ENCODE results near the gene TRIM31.

Gene TRIM31, protein sequence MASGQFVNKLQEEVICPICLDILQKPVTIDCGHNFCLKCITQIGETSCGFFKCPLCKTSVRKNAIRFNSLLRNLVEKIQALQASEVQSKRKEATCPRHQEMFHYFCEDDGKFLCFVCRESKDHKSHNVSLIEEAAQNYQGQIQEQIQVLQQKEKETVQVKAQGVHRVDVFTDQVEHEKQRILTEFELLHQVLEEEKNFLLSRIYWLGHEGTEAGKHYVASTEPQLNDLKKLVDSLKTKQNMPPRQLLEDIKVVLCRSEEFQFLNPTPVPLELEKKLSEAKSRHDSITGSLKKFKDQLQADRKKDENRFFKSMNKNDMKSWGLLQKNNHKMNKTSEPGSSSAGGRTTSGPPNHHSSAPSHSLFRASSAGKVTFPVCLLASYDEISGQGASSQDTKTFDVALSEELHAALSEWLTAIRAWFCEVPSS
- 0 to 0.61 (median 0.20) reads per million in 4 donors for total RNA-seq

DNA sequence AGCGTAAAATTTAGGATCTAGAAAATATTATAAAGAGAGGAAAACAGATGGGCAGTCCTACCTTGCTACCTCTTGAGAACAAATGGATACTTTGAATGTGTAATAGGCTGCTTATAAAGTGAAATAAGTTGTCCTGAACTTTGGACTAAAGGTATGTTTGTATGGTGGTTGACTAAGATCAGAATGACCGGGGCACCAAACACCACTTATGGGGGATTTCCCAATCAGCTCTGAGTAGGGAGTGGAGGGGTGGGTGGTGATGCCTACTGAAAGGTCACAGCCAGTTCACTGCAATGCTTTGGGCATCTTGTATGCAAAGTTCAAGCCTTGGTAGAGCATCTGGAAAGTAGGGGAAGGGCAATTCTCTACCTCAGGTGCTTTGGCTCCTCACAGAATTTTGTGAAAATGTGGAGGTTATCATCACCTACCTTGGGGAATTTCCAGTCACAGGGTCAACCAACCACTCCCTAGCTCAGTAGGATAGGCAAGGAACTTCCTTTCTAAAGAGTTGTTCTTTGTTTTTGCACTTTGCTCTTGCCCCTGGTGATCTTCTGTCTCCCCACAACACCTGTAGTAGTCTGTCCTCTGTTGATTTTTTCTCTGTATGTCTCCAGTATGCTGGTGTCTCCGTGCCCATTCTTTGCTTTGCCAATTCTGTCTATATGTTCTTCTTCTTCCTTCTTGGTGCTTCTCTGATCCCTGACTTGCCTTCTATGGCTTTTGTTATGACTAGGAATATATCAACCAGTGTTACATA, at the start of gene TRIM31:
TRIM31 (minus strand) TSS at position 88 of the 757 bp plus-strand sequence. CDS start 285 bp downstream, outside the sequence.
- DNase-seq, result no peak

- no peak for DNase-seq
Observed at GRCh38 chr6:30162265-30163089, 49.6 kb upstream of the TRIM31 start.

GRCh38 chr6:30160785-30161531, 48.1 kb upstream of the TRIM31 start, which contains the start of gene TRIM10:
TSS of gene TRIM10 (minus strand) at chr6:30161211. CDS start at chr6:30160858, 353 bp downstream.
- no peak for DNase-seq

DNA sequence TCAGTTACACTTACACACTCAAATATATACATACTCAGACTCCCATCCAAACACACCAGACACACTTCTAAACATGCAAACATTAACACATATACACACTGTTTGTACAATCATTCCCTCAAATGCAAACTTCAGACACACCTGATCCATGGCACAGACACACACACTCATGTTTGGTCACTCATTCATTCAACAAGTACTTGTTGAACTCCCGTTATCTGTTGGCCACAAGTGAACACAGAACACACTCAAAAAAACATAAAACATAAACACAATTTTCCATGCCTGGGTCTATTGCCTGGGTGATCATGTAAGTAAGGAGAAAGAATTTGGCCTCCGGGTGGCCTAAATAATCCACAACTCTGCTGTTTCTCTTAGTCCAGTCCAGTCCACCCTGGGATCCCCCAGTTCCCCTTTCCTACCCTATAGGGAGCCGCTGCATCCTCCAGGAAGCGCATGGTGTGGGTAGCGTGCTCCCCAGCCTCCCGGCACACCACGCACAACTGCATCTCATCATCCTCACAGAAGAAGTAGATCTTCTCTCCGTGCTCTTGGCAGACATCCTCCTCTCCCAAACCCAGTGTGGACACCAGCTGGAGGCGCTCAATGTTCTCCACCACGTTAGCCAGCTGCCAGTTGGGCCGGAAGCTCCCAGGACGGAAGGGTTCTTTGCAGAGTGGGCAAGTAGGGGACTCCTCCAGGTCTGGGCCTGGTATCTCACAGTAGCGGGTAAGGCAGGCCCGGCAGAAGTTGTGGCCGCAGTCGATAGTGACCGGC, 47.3 kb upstream of the TRIM31 start:
- no peak for DNase-seq

DNA sequence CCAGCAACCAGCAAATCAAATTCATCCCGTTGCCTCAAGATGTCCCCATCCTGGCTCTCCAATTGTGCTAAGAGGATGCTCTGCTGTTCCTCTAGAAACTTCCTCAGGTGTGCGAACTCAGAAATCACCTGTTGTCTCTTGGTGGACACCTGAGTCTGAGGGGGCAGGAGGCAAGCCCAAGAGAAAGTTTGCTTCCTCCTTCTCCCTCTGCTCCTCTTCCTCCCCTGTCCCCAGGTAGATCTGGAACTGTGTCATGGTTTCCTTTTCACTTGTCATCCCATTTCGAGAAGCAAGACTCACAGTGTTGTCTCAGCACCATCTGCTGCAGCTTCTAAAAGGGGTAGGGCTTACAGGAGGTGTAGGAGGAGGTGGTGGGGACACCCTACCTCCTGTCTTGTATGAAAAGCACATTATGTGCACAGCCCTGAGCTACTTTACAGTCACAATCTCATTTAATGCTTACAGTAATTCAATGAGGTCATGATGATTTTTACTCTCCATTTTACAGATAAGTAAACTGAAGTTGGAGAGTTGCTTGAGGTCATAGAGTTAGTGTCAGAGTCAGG, 45.7 kb upstream of the TRIM31 start:
- DNase-seq, result no peak

GRCh38 chr6:30157999-30158398, 45.1 kb upstream of the TRIM31 start:
- DNase-seq, result no peak

- no peak for DNase-seq
Observed at GRCh38 chr6:30157581-30157980, 44.7 kb upstream of the TRIM31 start.

DNA sequence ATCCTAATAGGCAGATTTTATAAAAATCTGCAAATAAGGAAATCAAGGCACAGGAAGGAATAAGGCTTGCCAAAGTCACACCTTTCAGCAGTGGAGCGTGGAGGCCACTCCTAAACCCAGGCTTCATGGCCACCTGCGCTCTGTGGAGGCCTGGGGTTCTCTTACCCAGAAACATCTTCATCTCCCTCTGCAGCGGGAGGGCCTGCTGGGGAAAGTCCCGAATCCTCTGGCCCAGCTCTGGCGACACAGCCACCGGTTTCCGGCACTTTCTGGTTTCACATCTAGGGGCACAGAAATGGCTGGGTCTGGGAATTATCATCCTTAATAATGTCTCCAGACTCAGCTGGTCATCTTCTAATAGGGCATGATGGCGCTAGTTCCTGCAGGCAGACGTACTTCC, 43.9 kb upstream of the TRIM31 start:
- DNase-seq, result no peak

- DNase-seq, result no peak
Observed at GRCh38 chr6:30156262-30156599, 43.3 kb upstream of the TRIM31 start.

GRCh38 chr6:30155520-30156261, 42.8 kb upstream of the TRIM31 start:
- no peak for DNase-seq

- DNase-seq, result no peak
Observed at GRCh38 chr6:30154709-30155519, 42.0 kb upstream of the TRIM31 start.

GRCh38 chr6:30154061-30154460, 41.2 kb upstream of the TRIM31 start:
- no peak for DNase-seq

- no peak for DNase-seq
Observed at GRCh38 chr6:30152910-30153610, 40.2 kb upstream of the TRIM31 start.

DNA sequence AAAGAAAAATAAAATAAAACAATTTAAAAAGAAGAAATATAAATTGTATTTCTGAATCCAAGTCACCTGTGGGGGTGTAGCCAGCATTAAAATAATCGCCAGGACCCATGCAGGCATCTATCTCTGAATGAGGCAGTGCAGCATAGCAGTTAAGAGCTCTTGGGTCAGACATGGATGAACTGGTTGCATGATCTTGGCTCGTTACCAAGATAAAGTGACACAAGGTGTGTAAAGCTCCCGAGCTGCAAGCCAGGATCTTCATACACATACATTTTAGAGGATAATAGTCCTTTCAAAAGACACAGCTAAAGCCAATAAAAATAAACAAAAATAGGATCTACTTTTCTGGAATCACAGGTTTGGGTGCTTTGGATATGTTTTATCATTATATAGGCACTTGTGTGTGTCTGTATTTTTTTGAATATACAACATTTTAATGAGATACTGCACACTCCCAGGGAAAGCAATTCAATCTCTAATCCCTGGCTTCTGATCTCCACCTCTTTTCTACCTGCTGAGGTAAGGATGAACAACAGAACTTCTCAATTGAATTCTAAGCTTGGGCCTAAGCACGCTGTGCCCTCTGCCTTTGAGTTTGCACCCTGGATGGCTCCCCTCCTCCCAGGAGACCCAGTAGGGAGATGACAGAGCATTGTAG, 39.3 kb upstream of the TRIM31 start:
- DNase-seq, result no peak

DNA sequence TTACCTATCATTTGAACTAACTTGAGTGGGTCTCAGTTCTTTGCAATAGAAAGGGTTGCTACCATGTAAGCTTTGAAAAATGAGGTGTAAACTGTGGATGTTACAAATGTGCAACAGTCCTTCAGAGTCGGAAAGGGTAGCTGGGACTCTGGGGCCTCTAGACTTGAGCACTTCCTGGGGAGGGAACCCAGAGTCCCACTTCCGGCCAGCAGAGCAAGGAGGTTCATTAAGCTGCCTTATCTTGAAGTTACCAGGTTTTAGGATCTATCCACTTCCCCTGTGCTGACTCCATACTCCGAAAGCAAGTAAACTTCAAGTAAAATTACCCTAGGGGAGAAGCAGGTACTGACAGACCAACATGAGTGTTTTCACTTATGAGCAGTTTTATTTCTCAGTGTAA, 38.7 kb upstream of the TRIM31 start:
- DNase-seq, result no peak

DNA sequence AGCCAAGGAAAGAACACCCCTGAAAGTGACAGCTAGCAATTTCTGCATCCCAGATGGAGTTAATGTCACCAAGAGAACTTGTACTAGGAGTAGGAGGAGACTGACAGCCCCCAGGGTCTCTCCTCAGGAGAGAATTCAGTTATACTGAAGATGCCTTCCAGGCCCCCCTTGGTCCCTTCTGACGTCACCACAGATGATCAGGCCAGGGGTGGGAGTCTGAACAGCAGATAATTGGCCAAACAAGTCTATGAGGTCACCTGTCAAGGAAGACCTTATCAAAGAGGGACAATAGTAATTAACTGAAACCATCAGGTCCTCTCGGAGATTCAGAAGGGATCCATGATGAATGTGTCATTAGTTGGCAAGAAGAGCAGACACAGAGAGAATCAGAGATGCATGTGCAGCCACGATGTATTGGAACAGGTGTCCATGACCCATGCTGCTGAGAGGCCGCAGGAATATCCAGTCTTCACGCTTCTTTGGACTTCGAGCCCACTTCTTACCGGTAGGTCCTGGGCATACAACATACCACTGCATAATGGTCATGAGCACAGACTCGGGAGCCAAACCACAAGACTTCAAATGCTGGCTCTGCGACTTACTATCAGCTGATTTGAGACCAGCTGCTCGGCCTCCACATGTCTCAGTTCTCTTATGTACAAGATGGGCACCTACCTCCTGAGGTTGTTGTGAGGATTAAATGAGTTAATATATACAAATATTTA, 37.9 kb upstream of the TRIM31 start:
- no peak for DNase-seq

- DNase-seq, result no peak
Observed at GRCh38 chr6:30149858-30150550, 37.1 kb upstream of the TRIM31 start.

All from T-helper 1 cell (primary cell).